ENCODE results near the gene MCUB.

The MCUB gene

GRCh38 chr4:109683621-109684253 lies 123.7 kb downstream of the MCUB start:
- no peak for DNase-seq (ENCODE audit: low spot score)

DNA sequence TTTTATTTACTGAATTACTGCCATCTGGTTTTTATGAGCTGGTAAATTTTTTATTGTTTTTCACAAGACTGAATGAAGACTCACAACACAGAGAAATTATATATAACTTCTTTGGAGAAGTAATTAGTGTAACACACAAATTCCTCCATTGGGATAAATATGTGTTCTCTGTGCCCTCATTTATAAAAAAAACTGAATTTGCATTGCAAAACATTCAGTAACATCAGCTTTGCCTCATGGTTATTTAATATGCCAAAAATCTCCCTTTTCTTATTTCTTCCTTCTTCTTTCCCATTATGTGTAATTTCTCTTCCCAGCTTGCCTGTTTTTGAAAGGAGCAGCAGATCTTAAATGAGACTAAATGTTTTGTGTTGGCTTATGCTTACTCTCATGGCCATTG lies 124.7 kb downstream of the MCUB start:
- no peak for DNase-seq (ENCODE audit: low spot score)

DNA sequence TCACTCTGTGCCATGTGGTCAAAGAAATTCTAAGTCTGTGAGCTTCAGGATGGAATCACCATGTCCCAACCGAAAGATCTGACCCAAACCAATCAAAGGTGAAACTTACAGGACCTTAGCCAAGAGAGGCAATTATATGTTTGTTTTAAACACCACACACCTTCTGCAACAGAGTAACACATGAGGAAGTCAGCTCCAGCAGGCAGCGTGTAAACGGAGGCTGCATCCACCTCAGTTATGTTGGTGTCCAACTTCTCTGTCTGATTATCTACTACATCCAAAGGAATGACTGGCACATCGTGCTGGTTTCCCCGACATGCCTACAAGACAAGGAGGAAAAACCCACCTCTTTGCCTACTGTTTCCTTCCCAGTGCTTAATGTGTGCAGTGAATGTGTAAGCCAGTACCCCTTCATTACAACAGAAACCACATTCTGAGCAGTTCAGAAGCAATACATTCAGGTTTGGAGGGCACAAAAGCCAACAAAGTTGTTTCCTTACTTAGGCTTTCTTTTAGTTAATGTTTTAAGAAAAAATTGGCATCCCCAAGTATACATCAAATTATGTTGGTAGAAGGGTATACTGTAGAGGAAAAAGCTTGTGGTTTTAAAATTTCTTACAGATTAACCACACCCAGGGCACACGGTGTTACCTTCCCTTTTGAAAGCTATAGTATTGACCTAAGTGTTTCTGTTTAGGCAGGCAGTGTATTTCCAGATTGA lies 130.8 kb downstream of the MCUB start:
- DNase-seq (ENCODE audit: low spot score): no peak

GRCh38 chr4:109691411-109691920 lies 131.4 kb downstream of the MCUB start:
- DNase-seq (ENCODE audit: low spot score): no peak

DNA sequence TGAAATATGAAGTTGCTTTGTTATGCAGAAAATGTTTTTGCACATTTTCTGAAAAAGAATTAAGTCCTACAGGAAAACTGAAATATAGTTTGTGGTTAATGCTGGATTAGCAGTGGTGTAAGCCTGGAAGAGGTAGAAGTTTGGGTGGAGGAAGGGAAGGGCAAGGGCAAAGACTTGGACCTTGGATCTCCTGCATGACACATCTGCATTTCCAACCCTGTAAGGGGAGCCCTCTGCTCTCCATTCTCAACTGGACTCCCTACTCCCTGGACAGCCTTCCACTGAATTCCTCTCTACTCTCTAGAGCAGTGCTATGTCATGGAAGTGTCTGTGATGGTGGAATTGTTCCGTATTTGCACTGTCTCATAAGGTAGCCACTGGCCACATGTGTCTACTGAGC lies 138.6 kb downstream of the MCUB start:
- DNase-seq (ENCODE audit: low spot score): no peak

GRCh38 chr4:109699553-109700225 lies 139.6 kb downstream of the MCUB start:
- no peak for DNase-seq (ENCODE audit: low spot score)

GRCh38 chr4:109701566-109702410 lies 141.7 kb downstream of the MCUB start:
- no peak for DNase-seq (ENCODE audit: low spot score)

GRCh38 chr4:109702950-109703663 lies 143.1 kb downstream of the MCUB start, which contains the start of gene CASP6:
CASP6 (minus strand) TSS chr4:109703445; CDS start chr4:109703395, 50 bp downstream.
- DNase-seq (ENCODE audit: low spot score): peak; percentile 77

DNA sequence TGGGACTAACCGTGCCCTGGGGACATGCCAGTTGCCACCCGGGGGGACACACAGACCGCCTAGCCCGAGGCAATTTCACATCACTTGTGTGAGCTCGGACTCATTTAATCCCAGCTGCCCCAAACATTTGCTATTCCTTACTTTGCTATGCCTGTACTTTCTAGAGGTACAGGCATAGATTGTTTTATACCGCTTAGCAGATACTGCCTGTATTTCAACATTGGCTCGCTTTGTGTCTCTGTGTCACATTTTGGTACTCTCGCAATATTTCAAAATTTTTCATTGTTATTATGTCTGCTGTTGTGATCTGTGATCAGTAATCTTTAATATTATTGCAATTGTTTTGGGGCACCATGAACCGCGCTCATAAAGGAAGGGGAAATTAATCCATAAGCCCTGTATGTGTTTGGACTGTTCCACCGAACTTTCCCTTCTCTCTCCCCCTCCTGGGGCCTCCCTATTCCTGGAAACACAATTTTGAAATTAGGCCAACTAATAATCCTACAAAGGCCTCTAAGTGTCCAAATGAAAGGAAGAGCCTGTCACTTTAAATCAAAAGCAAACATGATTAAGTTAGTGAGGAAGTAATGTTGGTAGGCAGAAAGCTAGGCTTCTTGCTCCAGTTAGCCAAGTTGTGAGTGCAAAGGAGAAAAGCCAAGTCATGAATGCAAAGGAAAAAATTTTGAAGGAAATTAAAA lies 143.8 kb downstream of the MCUB start:
- DNase-seq (ENCODE audit: low spot score): no peak

DNA sequence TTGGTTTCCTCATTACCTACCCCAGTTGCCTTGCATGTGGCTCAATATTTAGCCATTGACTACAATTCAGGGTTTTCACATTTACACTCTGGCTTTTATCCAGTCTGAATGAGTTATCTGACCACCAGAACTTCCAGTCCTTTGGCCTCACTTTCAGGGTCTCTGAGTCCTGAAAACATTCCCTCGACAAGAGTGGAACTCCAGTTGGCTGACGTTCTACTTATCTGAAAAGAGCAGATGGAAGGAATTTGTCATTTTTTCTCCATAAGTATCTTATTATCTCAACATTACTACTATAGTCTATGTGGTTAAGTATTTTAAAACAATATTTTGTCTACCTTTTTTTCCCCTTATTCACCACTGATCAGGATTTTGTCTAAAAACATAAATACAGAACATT lies 148.4 kb downstream of the MCUB start:
- no peak for DNase-seq (ENCODE audit: low spot score)

DNA sequence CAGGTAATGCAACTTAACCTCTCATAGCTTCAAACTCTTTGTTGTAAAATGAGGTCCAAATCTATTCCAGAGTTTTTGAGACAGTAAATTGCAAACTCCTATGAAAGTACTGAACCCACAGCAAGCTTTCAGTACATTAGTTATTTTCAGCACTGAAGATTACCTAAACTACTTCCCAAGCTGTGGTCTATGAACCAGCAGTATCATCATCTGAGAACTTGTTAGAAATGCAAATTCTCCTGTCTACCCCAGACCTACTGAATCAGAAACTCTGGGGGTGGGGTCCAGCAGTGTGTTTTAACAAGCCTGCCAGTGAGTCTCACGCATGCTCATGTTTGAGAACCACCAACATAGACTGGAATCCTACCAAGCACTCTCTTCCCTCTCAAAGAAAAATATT lies 148.9 kb downstream of the MCUB start:
- no peak for DNase-seq (ENCODE audit: low spot score)

DNA sequence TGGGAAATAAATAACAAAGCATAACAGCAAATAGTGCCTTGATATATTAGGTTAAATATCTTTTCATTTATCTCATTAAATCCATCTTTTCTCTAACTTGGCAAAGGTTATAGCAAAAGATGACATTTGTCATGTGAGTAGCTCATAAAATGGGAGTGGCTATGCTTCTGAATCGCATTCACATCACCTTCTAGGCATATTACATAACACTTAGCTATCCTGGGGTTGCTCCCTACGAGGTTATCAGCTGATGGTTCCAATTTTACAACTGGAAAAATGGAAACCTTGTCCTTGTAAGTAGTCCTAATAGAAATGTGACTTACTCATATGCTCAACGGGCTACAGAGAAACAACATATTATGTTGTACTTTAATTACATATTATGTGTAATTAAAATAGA lies 153.5 kb downstream of the MCUB start:
- no peak for DNase-seq (ENCODE audit: low spot score)

DNA sequence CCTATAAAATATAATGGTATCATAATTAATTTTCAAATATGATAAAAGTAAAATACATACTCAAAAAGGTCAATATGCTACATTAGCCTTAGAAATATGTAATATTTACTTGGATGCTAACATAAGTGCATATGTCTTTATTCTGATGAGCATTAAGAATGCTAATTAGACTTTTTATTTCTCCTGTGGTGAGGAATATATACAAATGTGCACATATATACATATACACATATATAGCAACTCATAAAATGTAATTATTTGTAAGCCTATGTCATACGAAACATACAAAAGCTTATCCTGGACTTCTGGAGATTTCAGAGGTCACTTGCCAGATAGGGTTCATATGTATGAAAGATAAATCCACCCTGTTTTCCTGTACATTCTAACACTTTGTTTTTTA lies 158.7 kb downstream of the MCUB start:
- no peak for DNase-seq (ENCODE audit: low spot score)

DNA sequence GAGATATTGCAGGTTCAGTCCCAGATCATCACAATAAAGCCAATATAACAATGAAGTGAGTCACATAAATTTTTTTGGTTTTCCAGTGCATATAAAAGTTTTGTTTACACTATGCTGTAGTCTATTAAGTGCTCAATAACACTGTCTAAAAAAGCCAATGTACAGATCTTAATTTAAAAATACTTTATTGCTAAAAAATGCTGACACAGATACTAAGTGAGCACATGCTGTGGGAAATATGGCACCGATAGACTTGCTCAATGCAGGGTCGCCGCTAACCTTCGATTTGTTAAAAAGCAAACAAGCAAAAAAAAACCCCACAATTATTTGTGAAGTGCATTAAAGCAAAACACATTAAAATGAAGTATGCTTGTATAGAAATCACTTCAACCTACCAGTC lies 159.6 kb downstream of the MCUB start:
- no peak for DNase-seq (ENCODE audit: low spot score)

DNA sequence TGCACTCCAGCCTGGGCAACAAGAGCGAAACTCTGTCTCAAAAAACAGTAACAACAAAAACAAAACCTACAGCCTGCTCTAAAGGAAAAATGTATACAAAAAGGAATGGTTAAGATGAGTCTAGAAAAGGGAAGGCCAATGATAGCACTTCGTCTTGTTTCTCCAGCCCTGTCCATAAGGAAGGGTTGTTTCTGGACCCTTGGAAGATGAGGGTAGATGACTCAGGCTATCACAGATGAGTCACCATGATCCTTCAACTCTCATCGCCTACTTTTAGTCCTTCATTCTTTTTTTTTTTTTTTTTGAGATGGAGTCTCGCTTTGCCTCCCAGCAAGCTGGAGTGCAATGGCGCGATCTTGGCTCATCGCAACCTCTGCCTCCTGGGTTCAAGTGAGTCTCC lies 161.0 kb downstream of the MCUB start:
- no peak for DNase-seq (ENCODE audit: low spot score)

DNA sequence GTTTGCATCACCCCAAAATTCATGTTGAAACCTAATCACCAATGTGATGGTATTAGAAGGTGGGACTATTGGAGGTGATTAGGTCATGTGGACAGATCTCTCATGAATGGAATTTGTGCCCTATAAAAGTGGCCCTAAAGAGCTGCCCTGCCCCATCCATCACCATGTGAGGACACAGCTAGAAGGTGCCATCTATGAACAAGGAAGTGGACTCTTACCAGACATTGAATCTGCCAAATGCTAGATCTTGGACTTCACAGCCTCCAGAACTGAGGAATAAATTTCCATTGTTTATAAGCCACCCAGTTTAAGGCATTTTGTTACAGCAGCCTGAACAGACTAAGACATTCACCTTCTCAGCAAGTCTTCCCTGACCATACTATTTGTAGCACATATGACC lies 162.3 kb downstream of the MCUB start:
- no peak for DNase-seq (ENCODE audit: low spot score)

DNA sequence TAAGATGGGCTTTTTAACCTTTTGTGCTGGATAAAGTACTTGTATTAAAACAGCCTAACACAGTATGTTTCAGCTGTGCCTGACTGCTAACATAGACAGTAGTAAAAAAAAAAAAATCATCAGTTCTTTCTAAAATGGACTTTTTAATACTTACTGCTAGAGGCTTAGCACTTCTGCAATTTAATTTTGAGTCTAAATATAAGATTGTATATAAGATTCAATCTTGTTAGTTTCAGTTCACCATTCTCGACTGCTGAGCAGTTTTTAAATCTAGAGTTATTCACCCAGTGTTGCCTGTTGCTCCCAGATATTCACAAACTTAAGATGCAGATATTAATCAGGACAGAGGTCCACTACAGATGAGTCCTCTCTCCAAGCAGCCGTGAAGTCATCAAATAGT lies 163.1 kb downstream of the MCUB start:
- DNase-seq (ENCODE audit: low spot score): peak; percentile 29

GRCh38 chr4:109728385-109728784 lies 168.3 kb downstream of the MCUB start:
- DNase-seq (ENCODE audit: low spot score): no peak

DNA sequence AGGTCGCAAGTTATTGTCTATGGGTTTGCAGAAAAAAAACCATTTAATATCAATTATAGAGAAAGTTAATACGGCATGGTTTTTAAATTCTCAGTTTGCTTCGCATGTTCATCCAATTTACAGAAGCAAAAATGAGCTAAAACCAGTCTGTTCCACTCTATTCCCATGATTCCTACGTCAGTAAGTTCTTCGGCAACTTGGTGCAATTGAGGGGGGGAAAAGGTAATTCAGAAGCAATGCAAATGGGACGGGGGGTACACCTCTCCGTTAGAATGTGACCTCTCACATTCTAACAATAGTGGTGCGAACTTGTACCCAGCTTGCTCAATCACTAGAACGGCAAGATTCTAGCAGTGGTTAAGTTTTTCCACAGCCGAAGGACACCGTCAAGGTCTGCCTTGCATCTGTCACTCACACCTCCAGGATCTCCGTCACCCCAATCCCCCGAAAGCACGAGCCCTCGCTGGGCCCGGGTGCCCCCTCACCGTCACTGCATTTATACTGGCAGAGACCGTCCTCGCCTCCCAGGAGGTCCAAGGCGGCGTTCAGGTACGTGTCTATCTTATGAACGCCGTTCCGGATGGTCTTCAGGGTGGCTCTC lies 169.2 kb downstream of the MCUB start:
- peak; percentile 28 for DNase-seq (ENCODE audit: low spot score)
